ENCODE data around the gene SLC7A14.

DNA sequence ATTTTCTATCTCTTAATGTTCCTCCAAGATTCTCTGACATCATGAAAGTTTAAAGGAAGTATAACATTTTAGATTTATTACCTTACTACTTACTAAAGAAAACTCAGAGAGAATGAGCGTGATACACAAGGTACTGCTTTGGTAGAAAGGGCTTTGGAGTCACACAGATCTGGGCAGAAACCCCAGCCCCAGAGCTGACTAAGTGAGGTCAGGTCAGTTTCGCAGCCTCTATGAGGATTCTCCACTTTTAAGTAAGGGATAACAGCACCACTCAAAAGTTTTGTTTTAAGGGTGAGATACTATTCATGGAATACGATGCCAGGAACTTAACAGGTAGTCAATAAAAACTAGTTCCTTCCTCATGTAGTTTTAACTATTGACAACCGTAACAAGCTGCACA is 91.1 kb downstream of the SLC7A14 start:
- TF ChIP-seq, protein P1, sequence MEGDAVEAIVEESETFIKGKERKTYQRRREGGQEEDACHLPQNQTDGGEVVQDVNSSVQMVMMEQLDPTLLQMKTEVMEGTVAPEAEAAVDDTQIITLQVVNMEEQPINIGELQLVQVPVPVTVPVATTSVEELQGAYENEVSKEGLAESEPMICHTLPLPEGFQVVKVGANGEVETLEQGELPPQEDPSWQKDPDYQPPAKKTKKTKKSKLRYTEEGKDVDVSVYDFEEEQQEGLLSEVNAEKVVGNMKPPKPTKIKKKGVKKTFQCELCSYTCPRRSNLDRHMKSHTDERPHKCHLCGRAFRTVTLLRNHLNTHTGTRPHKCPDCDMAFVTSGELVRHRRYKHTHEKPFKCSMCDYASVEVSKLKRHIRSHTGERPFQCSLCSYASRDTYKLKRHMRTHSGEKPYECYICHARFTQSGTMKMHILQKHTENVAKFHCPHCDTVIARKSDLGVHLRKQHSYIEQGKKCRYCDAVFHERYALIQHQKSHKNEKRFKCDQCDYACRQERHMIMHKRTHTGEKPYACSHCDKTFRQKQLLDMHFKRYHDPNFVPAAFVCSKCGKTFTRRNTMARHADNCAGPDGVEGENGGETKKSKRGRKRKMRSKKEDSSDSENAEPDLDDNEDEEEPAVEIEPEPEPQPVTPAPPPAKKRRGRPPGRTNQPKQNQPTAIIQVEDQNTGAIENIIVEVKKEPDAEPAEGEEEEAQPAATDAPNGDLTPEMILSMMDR (IDR thresholded peaks at IDR 0.05; ENCODE audit: insufficient read depth, low read length, poor library complexity, severe bottlenecking), result no peak
- no peak for TF ChIP-seq EZH2phosphoT487 (conservative IDR thresholded peaks at IDR 0.05; ENCODE audit: low read length)
